ENCODE data around the gene RPL13.

Gene RPL13

GRCh38 chr16:89545831-89546574, 14.5 kb upstream of the RPL13 start:
- Histone ChIP-seq H3K4me3 (ENCODE audit: insufficient read depth, low read length, poor library complexity, severe bottlenecking) (no peak overlapping the region), H3F3A (ENCODE audit: insufficient read depth) (no peaks in the 10 kb centered on the region), H3K79me2 (ENCODE audit: insufficient read depth, low read length) (no peaks in the 10 kb centered on the region), H3K36me3 (ENCODE audit: low read length) (no peaks in the 10 kb centered on the region), H2AFZ (ENCODE audit: low read depth, low read length, severe bottlenecking) (no peak overlapping the region), H3K9me2 (replicated peaks; ENCODE audit: insufficient read depth, low read length) (no peaks in the 10 kb centered on the region), H3K9ac (ENCODE audit: low read length) (no peak overlapping the region), H3K9me3 (ENCODE audit: insufficient read depth, low read length) (no peaks in the 10 kb centered on the region), H4K20me1 (ENCODE audit: low read depth, low read length) (no peaks in the 10 kb centered on the region), H3K27ac (ENCODE audit: low read depth, low read length) (no peak overlapping the region), H3K4me2 (ENCODE audit: low read depth, low read length, poor library complexity, severe bottlenecking) (no peak overlapping the region), H3K27me3 (ENCODE audit: low read length) (no peaks in the 10 kb centered on the region)
- TF ChIP-seq EZH2phosphoT487 (conservative IDR thresholded peaks at IDR 0.05; ENCODE audit: low read length): no peak
- no peak for TF ChIP-seq CTCF (IDR thresholded peaks at IDR 0.05; ENCODE audit: insufficient read depth, low read length, poor library complexity, severe bottlenecking)

- no peaks in the 10 kb centered on the region for H3K9me3 ChIP-seq (ENCODE audit: insufficient read depth, low read length)
- no peak overlapping the region for H3K9ac ChIP-seq (ENCODE audit: low read length)
- H3K27me3 ChIP-seq (ENCODE audit: low read length): no peaks in the 10 kb centered on the region
- TF ChIP-seq EZH2phosphoT487 (conservative IDR thresholded peaks at IDR 0.05; ENCODE audit: low read length): no peak
- TF ChIP-seq CTCF (IDR thresholded peaks at IDR 0.05; ENCODE audit: insufficient read depth, low read length, poor library complexity, severe bottlenecking): no peak
- no peaks in the 10 kb centered on the region for H4K20me1 ChIP-seq (ENCODE audit: low read depth, low read length)
- no peak overlapping the region for H3K27ac ChIP-seq (ENCODE audit: low read depth, low read length)
- no peaks in the 10 kb centered on the region for H3K36me3 ChIP-seq (ENCODE audit: low read length)
- H3K4me2 ChIP-seq (ENCODE audit: low read depth, low read length, poor library complexity, severe bottlenecking): no peak overlapping the region
- H2AFZ ChIP-seq (ENCODE audit: low read depth, low read length, severe bottlenecking): no peak overlapping the region
- H3K9me2 ChIP-seq (replicated peaks; ENCODE audit: insufficient read depth, low read length): no peaks in the 10 kb centered on the region
- H3K79me2 ChIP-seq (ENCODE audit: insufficient read depth, low read length): no peaks in the 10 kb centered on the region
- no peaks in the 10 kb centered on the region for H3F3A ChIP-seq (ENCODE audit: insufficient read depth)
- no peak overlapping the region for H3K4me3 ChIP-seq (ENCODE audit: insufficient read depth, low read length, poor library complexity, severe bottlenecking)
These were observed 13.7 kb upstream of the RPL13 start for GRCh38 chr16:89546781-89547180.

- Histone ChIP-seq H3K27ac (ENCODE audit: low read depth, low read length) (no peak overlapping the region), H4K20me1 (ENCODE audit: low read depth, low read length) (no peaks in the 10 kb centered on the region), H3K9me3 (ENCODE audit: insufficient read depth, low read length) (no peaks in the 10 kb centered on the region), H3K27me3 (ENCODE audit: low read length) (no peaks in the 10 kb centered on the region), H3K4me3 (ENCODE audit: insufficient read depth, low read length, poor library complexity, severe bottlenecking) (no peak overlapping the region), H3K79me2 (ENCODE audit: insufficient read depth, low read length) (no peaks in the 10 kb centered on the region), H3K9me2 (replicated peaks; ENCODE audit: insufficient read depth, low read length) (no peaks in the 10 kb centered on the region), H3F3A (ENCODE audit: insufficient read depth) (no peaks in the 10 kb centered on the region), H2AFZ (ENCODE audit: low read depth, low read length, severe bottlenecking) (no peak overlapping the region), H3K9ac (ENCODE audit: low read length) (no peak overlapping the region), H3K36me3 (ENCODE audit: low read length) (no peaks in the 10 kb centered on the region), H3K4me2 (ENCODE audit: low read depth, low read length, poor library complexity, severe bottlenecking) (no peak overlapping the region)
- TF ChIP-seq EZH2phosphoT487 (conservative IDR thresholded peaks at IDR 0.05; ENCODE audit: low read length): no peak
- TF ChIP-seq CTCF (IDR thresholded peaks at IDR 0.05; ENCODE audit: insufficient read depth, low read length, poor library complexity, severe bottlenecking): no peak
These were observed 13.2 kb upstream of the RPL13 start for GRCh38 chr16:89547291-89547690.

Data from SU-DHL-6 (cell line).